Tibial nerve (tissue), 4 donors: ENCODE data around the gene MCM6. TPM values are rescaled to one million over a fixed set of nuclear protein-coding genes. Genes with fewer than 3 reads are reported as not detected.

Experiments
- DNase-seq, 2 donors: peaks; one replicate each; pipeline ENCODE4 v3.0.0-alpha.2; 2019; ENCODE audit warnings: low spot score in 2 of 2
- H3K27ac ChIP-seq, 4 donors: fragments of 200-600 bp; sonication (generic) in 3 of 4; one replicate each; pipeline ENCODE4 v1.5.1; 2017 to 2019; ENCODE audit warnings: mild to moderate bottlenecking in 1 of 4
- H3K27me3 ChIP-seq, 2 donors: fragments of 200-600 bp; sonication (generic) in 1 of 2; one replicate each; pipeline versions ENCODE4 v1.5.1 to v1.6.0; 2017 to 2019
- H3K36me3 ChIP-seq, 3 donors: fragments of 200-600 bp; sonication (generic); one replicate each; pipeline ENCODE4 v1.5.1; 2018 to 2019
- H3K4me1 ChIP-seq, 4 donors: fragments of 200-600 bp; sonication (generic) in 3 of 4; one replicate each; pipeline ENCODE4 v1.5.1; 2017 to 2019
- H3K4me3 ChIP-seq, 4 donors: fragments of 200-600 bp; sonication (generic) in 3 of 4; one replicate each; pipeline ENCODE4 v1.5.1; 2017 to 2019; ENCODE audit warnings: mild to moderate bottlenecking in 1 of 4, moderate library complexity in 1 of 4
- H3K9me3 ChIP-seq, 4 donors: fragments of 200-600 bp; sonication (generic) in 3 of 4; one replicate each; pipeline ENCODE4 v1.5.1; 2017 to 2019
- CTCF ChIP-seq, 5 experiments: fragments of 200-600 bp in 3 of 5; fragments of 450-650 bp in 2 of 5; sonication (generic) in 3 of 5; IDR thresholded peaks; one replicate each; pipeline ENCODE4 v1.5.1; 2016 to 2019; ENCODE audit warnings: antibody characterized with exemption in 5 of 5, mild to moderate bottlenecking in 3 of 5, moderate library complexity in 2 of 5
- EP300 ChIP-seq, 2 donors: sonication (generic); formaldehyde crosslinking; IDR thresholded peaks; one replicate each; pipeline ENCODE4 v1.6.1; 2017; ENCODE audit warnings: antibody characterized with exemption in 2 of 2, mild to moderate bottlenecking in 1 of 2
- POLR2A ChIP-seq, 2 donors: fragments of 450-650 bp; IDR thresholded peaks; one replicate each; pipeline ENCODE4 v1.6.1; 2017; ENCODE audit warnings: antibody characterized with exemption in 2 of 2, mild to moderate bottlenecking in 2 of 2, moderate library complexity in 2 of 2
- WGBS, 2 donors: methylation state at CpG; one replicate each; pipeline ENCODE4 v1.1.5; 2018; 5-methylcytosine and 5-hydroxymethylcytosine counted together
- total RNA-seq, 4 donors: library from RNA; depleted of rRNA; stranded (reverse); fragments of >200 nt; gene quantifications; one replicate each; pipeline ENCODE4 v1.1.0, GENCODE V29; 2016

MCM6 gene
- total RNA-seq, 4 donors from 2014 or later: 14.1 to 17.8 (median 15.7) TPM

DNA sequence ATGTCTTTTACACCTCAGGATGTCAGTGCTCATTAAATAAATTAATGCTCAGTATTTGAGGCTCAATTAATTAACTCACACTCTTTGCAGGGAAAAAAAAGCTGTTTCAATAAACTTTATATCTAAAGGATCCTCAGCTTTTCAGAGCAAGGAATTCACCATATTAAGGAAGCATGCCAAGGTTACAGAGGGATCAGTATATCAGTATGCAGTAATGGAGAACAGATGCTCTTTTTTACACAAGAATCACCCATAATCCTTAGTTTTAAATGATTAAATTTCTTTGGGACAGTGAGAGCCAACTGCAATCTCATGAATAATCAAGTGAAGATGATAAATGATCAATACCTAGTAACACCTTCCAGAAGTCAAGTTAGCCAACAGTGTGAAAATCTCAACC is 24.4 kb downstream of the MCM6 start:
- TF ChIP-seq EP300 (IDR thresholded peaks at IDR 0.05) (no peak), CTCF (IDR thresholded peaks at IDR 0.05) (no peak), POLR2A (IDR thresholded peaks at IDR 0.05) (no peak)
- Histone ChIP-seq H3K4me1 (no peaks in the 10 kb centered on the region), H3K4me3 (no peak overlapping the region), H3K27me3 (no peaks in the 10 kb centered on the region), H3K9me3 (no peaks in the 10 kb centered on the region), H3K27ac (no peak overlapping the region), H3K36me3 (peaks cover 3 to 95% (median 10%) of the 10 kb centered on the region in 3 donors)
- DNase-seq: no peak

DNA sequence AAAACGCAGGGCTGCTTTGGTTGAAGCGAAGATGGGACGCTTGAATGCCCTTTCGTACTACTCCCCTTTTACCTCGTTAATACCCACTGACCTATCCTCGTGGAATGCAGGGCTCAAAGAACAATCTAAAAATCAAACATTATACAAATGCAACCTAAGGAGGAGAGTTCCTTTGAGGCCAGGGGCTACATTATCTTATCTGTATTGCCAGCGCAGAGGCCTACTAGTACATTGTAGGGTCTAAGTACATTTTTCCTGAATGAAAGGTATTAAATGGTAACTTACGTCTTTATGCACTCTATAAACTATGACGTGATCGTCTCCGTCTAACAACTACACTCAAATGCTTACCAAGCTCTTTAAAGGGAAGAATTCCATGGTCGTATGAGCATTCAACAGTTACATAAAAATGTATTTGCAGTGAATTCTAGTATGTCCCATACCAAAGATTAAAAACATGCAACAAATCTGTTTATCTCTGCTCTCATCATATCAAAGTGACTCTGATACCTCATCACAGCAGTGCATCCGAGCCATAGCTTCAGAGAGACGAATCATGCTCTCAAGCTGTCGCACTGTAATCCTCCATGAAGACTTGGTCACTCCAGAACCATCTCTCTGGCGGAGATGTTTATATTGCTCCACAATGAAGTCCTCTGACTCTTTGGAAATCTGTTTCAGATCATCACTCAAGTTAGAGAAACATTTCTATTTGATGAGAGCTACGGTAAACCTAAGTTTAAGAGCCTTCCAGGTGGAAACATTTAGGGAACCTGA is 25.2 kb downstream of the MCM6 start:
- no peak overlapping the region for H3K27ac ChIP-seq
- DNase-seq: no peak
- WGBS, 2 donors: 85 to 88% methylated on average over 17 of the region's 17 CpGs
- H3K27me3 ChIP-seq: no peaks in the 10 kb centered on the region
- TF ChIP-seq CTCF (IDR thresholded peaks at IDR 0.05) (no peak), EP300 (IDR thresholded peaks at IDR 0.05) (no peak), POLR2A (IDR thresholded peaks at IDR 0.05) (no peak)
- H3K36me3 ChIP-seq: peaks cover 3 to 95% (median 11%) of the 10 kb centered on the region in 3 donors
- no peaks in the 10 kb centered on the region for H3K9me3 ChIP-seq
- H3K4me1 ChIP-seq: no peaks in the 10 kb centered on the region
- no peak overlapping the region for H3K4me3 ChIP-seq

- no peak overlapping the region for H3K27ac ChIP-seq
- H3K4me1 ChIP-seq: no peaks in the 10 kb centered on the region
- TF ChIP-seq CTCF (IDR thresholded peaks at IDR 0.05) (no peak), POLR2A (IDR thresholded peaks at IDR 0.05) (no peak), EP300 (IDR thresholded peaks at IDR 0.05) (no peak)
- no peak overlapping the region for H3K4me3 ChIP-seq
- DNase-seq: no peak
- WGBS, 2 donors: 95 to 96% methylated on average over 3 of the region's 3 CpGs
- H3K36me3 ChIP-seq: peaks cover 0 to 97% (median 7%) of the 10 kb centered on the region in 3 donors
- no peaks in the 10 kb centered on the region for H3K27me3 ChIP-seq
- H3K9me3 ChIP-seq: no peaks in the 10 kb centered on the region
These were observed 27.2 kb downstream of the MCM6 start for GRCh38 chr2:135849087-135849486.

- Histone ChIP-seq H3K4me3 (no peak overlapping the region), H3K9me3 (no peaks in the 10 kb centered on the region), H3K4me1 (peaks cover 0 to 2% (median under 1%) of the 10 kb centered on the region in 4 donors), H3K27ac (no peak overlapping the region), H3K36me3 (peaks cover 0 to 91% (median 7%) of the 10 kb centered on the region in 3 donors), H3K27me3 (no peaks in the 10 kb centered on the region)
- no peak for DNase-seq
- no peak for TF ChIP-seq CTCF (IDR thresholded peaks at IDR 0.05)
- TF ChIP-seq POLR2A (IDR thresholded peaks at IDR 0.05): no peak
- TF ChIP-seq EP300 (IDR thresholded peaks at IDR 0.05): no peak
- WGBS, 2 donors: 95 to 97% methylated on average over 5 of the region's 5 CpGs
These were observed 30.2 kb downstream of the MCM6 start for GRCh38 chr2:135845997-135846396.

DNA sequence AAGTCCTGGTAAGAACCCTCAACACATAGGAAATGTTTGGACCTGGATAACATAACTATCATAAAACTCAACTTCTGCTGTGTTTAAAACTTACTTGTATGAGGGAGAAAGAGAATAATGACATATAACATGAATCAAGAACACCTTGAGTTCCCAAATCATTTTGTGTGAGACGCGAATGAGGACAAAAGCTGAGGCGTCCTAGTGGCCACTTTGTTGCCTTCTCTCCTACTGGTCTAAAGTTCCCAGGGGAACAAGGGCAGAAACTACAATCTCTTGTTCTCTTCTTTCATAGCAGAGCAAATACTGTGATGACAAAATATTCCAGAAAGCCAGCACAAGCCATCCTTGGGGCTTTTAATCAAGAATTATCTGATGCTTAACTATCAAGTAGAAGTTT is 31.0 kb downstream of the MCM6 start:
- H3K4me3 ChIP-seq: no peak overlapping the region
- H3K36me3 ChIP-seq: peaks cover 0 to 83% (median 7%) of the 10 kb centered on the region in 3 donors
- H3K4me1 ChIP-seq: peaks cover 0 to 10% (median 2%) of the 10 kb centered on the region in 4 donors
- H3K27me3 ChIP-seq: no peaks in the 10 kb centered on the region
- WGBS, 2 donors: 94 to 96% methylated on average over 3 of the region's 3 CpGs
- no peak for DNase-seq
- TF ChIP-seq EP300 (IDR thresholded peaks at IDR 0.05) (no peak), POLR2A (IDR thresholded peaks at IDR 0.05) (no peak), CTCF (IDR thresholded peaks at IDR 0.05) (no peak)
- H3K9me3 ChIP-seq: no peaks in the 10 kb centered on the region
- H3K27ac ChIP-seq: no peak overlapping the region
